Suprapubic skin (tissue), 4 donors: Measurements from ENCODE around the gene AP4M1.

Experiments
- CTCF ChIP-seq, 2 donors: fragments of 200-600 bp in 1 of 2; fragments of 450-650 bp in 1 of 2; sonication (generic) in 1 of 2; IDR thresholded peaks; one replicate each; pipeline ENCODE4 v1.5.1; 2016 to 2019; ENCODE audit warnings: antibody characterized with exemption in 2 of 2, mild to moderate bottlenecking in 1 of 2, moderate library complexity in 1 of 2
- EP300 ChIP-seq: sonication (generic); formaldehyde crosslinking; IDR thresholded peaks from one replicate; pipeline ENCODE4 v1.6.1; 2017; ENCODE audit warnings: antibody characterized with exemption
- POLR2A ChIP-seq, 2 donors: fragments of 450-650 bp; IDR thresholded peaks; one replicate each; pipeline ENCODE4 v1.6.1; 2017; ENCODE audit warnings: antibody characterized with exemption in 2 of 2, mild to moderate bottlenecking in 2 of 2, moderate library complexity in 2 of 2
- POLR2AphosphoS5 ChIP-seq, 3 donors: sonication (generic); formaldehyde crosslinking; IDR thresholded peaks; one replicate each; pipeline ENCODE4 v1.6.1; 2017; ENCODE audit warnings: antibody characterized with exemption in 3 of 3

DNA sequence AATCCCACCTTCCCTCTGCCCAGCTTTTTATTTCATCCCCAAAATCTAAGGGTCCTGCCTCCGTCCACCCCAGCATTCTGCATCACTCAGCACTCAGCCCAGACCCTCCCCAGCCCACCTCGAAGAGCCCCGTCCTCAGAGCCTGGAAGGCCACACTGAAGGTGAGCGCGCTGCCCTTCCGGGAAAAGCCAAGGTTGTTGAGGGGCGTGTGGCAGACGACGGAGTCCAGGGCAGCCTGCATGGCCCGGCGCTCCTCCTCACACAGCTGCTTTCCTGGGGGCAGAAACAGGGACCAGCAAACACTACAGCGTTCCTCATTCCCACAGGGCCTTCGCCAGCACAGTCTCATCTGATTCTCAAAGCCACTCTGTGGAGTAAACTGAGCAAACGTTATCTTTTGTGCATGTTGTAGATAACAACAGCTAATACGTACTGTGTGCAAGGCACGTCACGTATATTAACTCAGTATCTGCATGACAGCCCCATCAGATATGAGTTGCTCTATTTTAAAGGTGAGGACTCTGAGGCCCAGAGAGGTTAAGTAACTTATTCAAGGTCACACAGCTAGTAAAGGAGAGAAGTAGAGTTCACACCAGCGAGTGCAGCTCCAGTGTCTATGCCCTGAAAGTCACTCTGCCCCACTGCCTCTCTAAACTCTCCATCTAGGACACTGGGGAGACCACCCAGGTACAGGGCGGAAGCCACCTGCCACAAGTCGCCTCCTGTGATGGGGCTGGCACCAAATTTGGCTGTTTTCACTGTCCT is 54.3 kb downstream of the AP4M1 start:
- TF ChIP-seq CTCF (IDR thresholded peaks at IDR 0.05) (no peak), EP300 (no peak), POLR2A (IDR thresholded peaks at IDR 0.05) (no peak), POLR2AphosphoS5 (IDR thresholded peaks at IDR 0.05) (no peak)
